HUDEP-2 (cell line): ENCODE data around the gene AKAP17A.

Source experiments
- DNase-seq, 76 experiments: peaks; one replicate each; lab custom pipeline; 2025; ENCODE audit not compliant: unreplicated experiment in 76 of 76; lab: John Stamatoyannopoulos, UW

AKAP17A gene

GRCh38 chrX:1582686-1583437, 8.5 kb upstream of the AKAP17A start:
- no peak for DNase-seq

GRCh38 chrX:1584237-1585011, 7.0 kb upstream of the AKAP17A start:
- DNase-seq = no peak

- no peak for DNase-seq
These were observed 4.2 kb upstream of the AKAP17A start for GRCh38 chrX:1587161-1587560.

- DNase-seq = peak in 1 of 76 experiments; percentile 15
These were observed 1.9 kb upstream of the AKAP17A start for GRCh38 chrX:1589356-1590130.

GRCh38 chrX:1591863-1592469, 562 bp downstream of the AKAP17A start:
- DNase-seq = peak in 1 of 76 experiments; percentile 2

- peak in 20 of 76 experiments; percentile 1 to 26 (median 5) for DNase-seq
These were observed 1.2 kb downstream of the AKAP17A start for GRCh38 chrX:1592470-1593142.

GRCh38 chrX:1593286-1594271, 2.2 kb downstream of the AKAP17A start:
- DNase-seq = no peak

GRCh38 chrX:1595711-1596060, 4.3 kb downstream of the AKAP17A start:
- no peak for DNase-seq

GRCh38 chrX:1596676-1597344, 5.4 kb downstream of the AKAP17A start:
- no peak for DNase-seq

GRCh38 chrX:1597345-1598020, 6.1 kb downstream of the AKAP17A start:
- no peak for DNase-seq

- DNase-seq = peak in 69 of 76 experiments; percentile 0 to 69 (median 28)
These were observed 6.8 kb downstream of the AKAP17A start for GRCh38 chrX:1598021-1598875.

GRCh38 chrX:1598876-1599790, 7.7 kb downstream of the AKAP17A start:
- DNase-seq = no peak

GRCh38 chrX:1599791-1600405, 8.5 kb downstream of the AKAP17A start:
- DNase-seq = no peak

- DNase-seq = no peak
These were observed 9.1 kb downstream of the AKAP17A start for GRCh38 chrX:1600406-1601050.

GRCh38 chrX:1601051-1601767, 9.8 kb downstream of the AKAP17A start:
- no peak for DNase-seq
